Mesodermal cell (in vitro differentiated cells): ENCODE results near the gene KCNH2.

Source experiments
- H3K27ac ChIP-seq: 2 replicates; pipeline ENCODE4 v1.7.0; 2013; ENCODE audit warnings: mild to moderate bottlenecking, low read depth, low read length, moderate library complexity; ENCODE audit not compliant: severe bottlenecking
- H3K36me3 ChIP-seq: 2 replicates; pipeline ENCODE4 v1.7.1; 2013; ENCODE audit warnings: mild to moderate bottlenecking, low read length, moderate library complexity; ENCODE audit not compliant: control insufficient read depth, insufficient read depth
- H3K4me1 ChIP-seq: one replicate; pipeline ENCODE4 v1.7.1; 2013; ENCODE audit warnings: mild to moderate bottlenecking, low read length; ENCODE audit not compliant: insufficient read depth, control insufficient read depth, poor library complexity, severe bottlenecking
- H3K4me3 ChIP-seq: 2 replicates; pipeline ENCODE4 v1.7.0; 2013; ENCODE audit warnings: low read length, control low read depth, mild to moderate bottlenecking; ENCODE audit not compliant: insufficient read depth, poor library complexity, severe bottlenecking; ENCODE audit errors: extremely low read depth
- H3K9me3 ChIP-seq: 2 replicates; pipeline ENCODE4 v1.7.1; 2013; ENCODE audit warnings: mild to moderate bottlenecking, low read length, moderate library complexity; ENCODE audit not compliant: control insufficient read depth
- WGBS, 2 experiments: methylation state at CpG; one replicate each; pipeline ENCODE4 v1.1.5; 2013; ENCODE audit warnings: missing lambda C conversion rate in 2 of 2; ENCODE audit not compliant: insufficient coverage in 2 of 2; 5-methylcytosine and 5-hydroxymethylcytosine counted together

The KCNH2 gene

GRCh38 chr7:151005566-151005965, 27.4 kb upstream of the KCNH2 start:
- WGBS, 2 experiments: 85 to 92% methylated on average over 7 of the region's 9 CpGs
- H3K4me3 ChIP-seq: no peak overlapping the region
- H3K36me3 ChIP-seq: no peaks in the 10 kb centered on the region
- no peak overlapping the region for H3K27ac ChIP-seq
- no peaks in the 10 kb centered on the region for H3K9me3 ChIP-seq
- H3K4me1 ChIP-seq: peaks cover 27% of the 10 kb centered on the region

- Histone ChIP-seq H3K4me1 (peaks cover 15% of the 10 kb centered on the region), H3K27ac (no peak overlapping the region), H3K9me3 (no peaks in the 10 kb centered on the region), H3K36me3 (no peaks in the 10 kb centered on the region), H3K4me3 (no peak overlapping the region)
- 88 to 91% methylated on average over 10 to 11 of the region's 12 CpGs for WGBS, 2 experiments
Observed at GRCh38 chr7:151003572-151003971, 25.5 kb upstream of the KCNH2 start.

- Histone ChIP-seq H3K4me1 (peaks cover 3% of the 10 kb centered on the region), H3K27ac (no peak overlapping the region), H3K9me3 (no peaks in the 10 kb centered on the region), H3K36me3 (no peaks in the 10 kb centered on the region), H3K4me3 (no peak overlapping the region)
- 97% methylated on average over 11 to 12 of the region's 16 CpGs for WGBS, 2 experiments
Observed at GRCh38 chr7:151001546-151001945, 23.4 kb upstream of the KCNH2 start.

- H3K9me3 ChIP-seq: no peaks in the 10 kb centered on the region
- peaks cover 3% of the 10 kb centered on the region for H3K4me1 ChIP-seq
- no peak overlapping the region for H3K27ac ChIP-seq
- H3K36me3 ChIP-seq: no peaks in the 10 kb centered on the region
- WGBS, 2 experiments: 90% methylated on average over 9 of the region's 13 CpGs
- no peak overlapping the region for H3K4me3 ChIP-seq
Observed at GRCh38 chr7:151000897-151001495, 22.9 kb upstream of the KCNH2 start.

GRCh38 chr7:150999497-151000230, 21.5 kb upstream of the KCNH2 start:
- Histone ChIP-seq H3K9me3 (no peaks in the 10 kb centered on the region), H3K4me3 (no peak overlapping the region), H3K4me1 (peaks cover 8% of the 10 kb centered on the region), H3K27ac (no peak overlapping the region), H3K36me3 (no peaks in the 10 kb centered on the region)
- WGBS, 2 experiments: 83 to 94% methylated on average over 4 to 5 of the region's 5 CpGs

GRCh38 chr7:150999001-150999400, 20.9 kb upstream of the KCNH2 start:
- Histone ChIP-seq H3K4me3 (no peak overlapping the region), H3K4me1 (peaks cover 12% of the 10 kb centered on the region), H3K27ac (no peak overlapping the region), H3K9me3 (no peaks in the 10 kb centered on the region), H3K36me3 (no peaks in the 10 kb centered on the region)
- 93 to 96% methylated on average over 9 to 10 of the region's 12 CpGs for WGBS, 2 experiments

GRCh38 chr7:150998341-150998740, 20.2 kb upstream of the KCNH2 start:
- Histone ChIP-seq H3K4me1 (peaks cover 12% of the 10 kb centered on the region), H3K27ac (no peak overlapping the region), H3K9me3 (no peaks in the 10 kb centered on the region), H3K36me3 (no peaks in the 10 kb centered on the region), H3K4me3 (no peak overlapping the region)
- WGBS, 2 experiments: 93 to 95% methylated on average over 17 to 20 of the region's 20 CpGs

- H3K9me3 ChIP-seq: no peaks in the 10 kb centered on the region
- no peak overlapping the region for H3K27ac ChIP-seq
- no peak overlapping the region for H3K4me3 ChIP-seq
- no peaks in the 10 kb centered on the region for H3K36me3 ChIP-seq
- WGBS, 2 experiments: 92 to 97% methylated on average over 4 to 5 of the region's 5 CpGs
- H3K4me1 ChIP-seq: peaks cover 16% of the 10 kb centered on the region
Observed at GRCh38 chr7:150997817-150998216, 19.7 kb upstream of the KCNH2 start.

- no peaks in the 10 kb centered on the region for H3K36me3 ChIP-seq
- no peak overlapping the region for H3K4me3 ChIP-seq
- H3K4me1 ChIP-seq: peaks cover 16% of the 10 kb centered on the region
- H3K9me3 ChIP-seq: no peaks in the 10 kb centered on the region
- 91 to 95% methylated on average over 4 to 6 of the region's 8 CpGs for WGBS, 2 experiments
- no peak overlapping the region for H3K27ac ChIP-seq
Observed at GRCh38 chr7:150997075-150997511, 19.0 kb upstream of the KCNH2 start.

GRCh38 chr7:150996376-150997074, 18.4 kb upstream of the KCNH2 start:
- Histone ChIP-seq H3K27ac (no peak overlapping the region), H3K4me3 (no peak overlapping the region), H3K36me3 (no peaks in the 10 kb centered on the region), H3K9me3 (peaks cover under 1% of the 10 kb centered on the region), H3K4me1 (peaks cover 16% of the 10 kb centered on the region)
- 72 to 73% methylated on average over 17 to 26 of the region's 31 CpGs for WGBS, 2 experiments
